ENCODE measurements around the gene TMTC1. TPM values are rescaled to one million over a fixed set of nuclear protein-coding genes. Genes with fewer than 3 reads are reported as not detected.

The TMTC1 gene
- total RNA-seq, 1 experiment from 2014 or later, result 0.17 TPM

GRCh38 chr12:29552324-29552927, 231.3 kb downstream of the TMTC1 start:
- DNase-seq, result peak; percentile 79
- CTCF ChIA-PET, result interaction anchor here (1.1 kb wide), 1 partner anchor 581 kb away, joined by 3 read pairs; no protein-coding TSS in a partner anchor
- Mint-ChIP-seq H3K4me3 (ENCODE audit: low read depth, unreplicated experiment) (no peak overlapping the region), H3K36me3 (ENCODE audit: insufficient read depth, unreplicated experiment) (no peaks in the 10 kb centered on the region), H3K9me3 (ENCODE audit: low read depth, unreplicated experiment) (no peaks in the 10 kb centered on the region), H3K4me1 (ENCODE audit: low read depth, unreplicated experiment) (no peaks in the 10 kb centered on the region), H3K27ac (ENCODE audit: unreplicated experiment) (no peak overlapping the region), H3K27me3 (ENCODE audit: unreplicated experiment) (peaks cover 9% of the 10 kb centered on the region)
- BruUV-seq (replicated peaks), result no TSS peak
- intact Hi-C loops (cut with micrococcal nuclease; ENCODE audit: unreplicated experiment), result loop anchor here (1.0 to 10.0 kb wide), 2 partner anchors 582 to 1252 kb away; no protein-coding TSS in a partner anchor
- TF ChIP-seq, protein P1, sequence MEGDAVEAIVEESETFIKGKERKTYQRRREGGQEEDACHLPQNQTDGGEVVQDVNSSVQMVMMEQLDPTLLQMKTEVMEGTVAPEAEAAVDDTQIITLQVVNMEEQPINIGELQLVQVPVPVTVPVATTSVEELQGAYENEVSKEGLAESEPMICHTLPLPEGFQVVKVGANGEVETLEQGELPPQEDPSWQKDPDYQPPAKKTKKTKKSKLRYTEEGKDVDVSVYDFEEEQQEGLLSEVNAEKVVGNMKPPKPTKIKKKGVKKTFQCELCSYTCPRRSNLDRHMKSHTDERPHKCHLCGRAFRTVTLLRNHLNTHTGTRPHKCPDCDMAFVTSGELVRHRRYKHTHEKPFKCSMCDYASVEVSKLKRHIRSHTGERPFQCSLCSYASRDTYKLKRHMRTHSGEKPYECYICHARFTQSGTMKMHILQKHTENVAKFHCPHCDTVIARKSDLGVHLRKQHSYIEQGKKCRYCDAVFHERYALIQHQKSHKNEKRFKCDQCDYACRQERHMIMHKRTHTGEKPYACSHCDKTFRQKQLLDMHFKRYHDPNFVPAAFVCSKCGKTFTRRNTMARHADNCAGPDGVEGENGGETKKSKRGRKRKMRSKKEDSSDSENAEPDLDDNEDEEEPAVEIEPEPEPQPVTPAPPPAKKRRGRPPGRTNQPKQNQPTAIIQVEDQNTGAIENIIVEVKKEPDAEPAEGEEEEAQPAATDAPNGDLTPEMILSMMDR (IDR thresholded peaks at IDR 0.05; ENCODE audit: unreplicated experiment), result peak; percentile 76

DNA sequence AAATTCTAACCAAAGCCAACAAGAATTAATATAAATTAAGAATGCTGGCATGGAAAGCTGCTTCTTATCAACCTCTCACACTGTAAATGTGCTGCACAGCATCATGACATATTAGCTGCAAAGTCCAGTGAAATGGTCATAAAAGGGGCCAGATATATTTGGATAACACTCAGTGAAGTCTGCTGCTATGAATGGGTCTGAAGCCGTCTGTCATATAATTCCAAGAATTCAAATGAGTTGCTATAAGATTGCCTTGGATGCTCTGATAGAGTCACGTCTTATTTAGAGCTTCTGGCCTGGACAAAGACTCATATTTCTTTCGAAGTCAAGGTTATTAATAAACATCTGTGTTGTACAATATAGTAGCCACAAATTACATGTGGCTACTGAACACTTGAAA, 231.9 kb downstream of the TMTC1 start:
- no peak overlapping the region for H3K4me3 Mint-ChIP-seq (ENCODE audit: low read depth, unreplicated experiment)
- intact Hi-C loops (cut with micrococcal nuclease; ENCODE audit: unreplicated experiment), result loop anchor here (1.0 to 10.0 kb wide), 2 partner anchors 582 to 1253 kb away; no protein-coding TSS in a partner anchor
- TF ChIP-seq, protein P1 (IDR thresholded peaks at IDR 0.05; ENCODE audit: unreplicated experiment), result no peak
- DNase-seq, result no peak
- no peaks in the 10 kb centered on the region for H3K9me3 Mint-ChIP-seq (ENCODE audit: low read depth, unreplicated experiment)
- peaks cover 15% of the 10 kb centered on the region for H3K27me3 Mint-ChIP-seq (ENCODE audit: unreplicated experiment)
- H3K27ac Mint-ChIP-seq (ENCODE audit: unreplicated experiment), result no peak overlapping the region
- no TSS peak for BruUV-seq (replicated peaks)
- no peaks in the 10 kb centered on the region for H3K4me1 Mint-ChIP-seq (ENCODE audit: low read depth, unreplicated experiment)
- CTCF ChIA-PET, result interaction anchor here (0.7 to 1.1 kb wide), 2 partner anchors 582 to 1280 kb away, joined by 3 read pairs; no protein-coding TSS in a partner anchor
- H3K36me3 Mint-ChIP-seq (ENCODE audit: insufficient read depth, unreplicated experiment), result no peaks in the 10 kb centered on the region

DNA sequence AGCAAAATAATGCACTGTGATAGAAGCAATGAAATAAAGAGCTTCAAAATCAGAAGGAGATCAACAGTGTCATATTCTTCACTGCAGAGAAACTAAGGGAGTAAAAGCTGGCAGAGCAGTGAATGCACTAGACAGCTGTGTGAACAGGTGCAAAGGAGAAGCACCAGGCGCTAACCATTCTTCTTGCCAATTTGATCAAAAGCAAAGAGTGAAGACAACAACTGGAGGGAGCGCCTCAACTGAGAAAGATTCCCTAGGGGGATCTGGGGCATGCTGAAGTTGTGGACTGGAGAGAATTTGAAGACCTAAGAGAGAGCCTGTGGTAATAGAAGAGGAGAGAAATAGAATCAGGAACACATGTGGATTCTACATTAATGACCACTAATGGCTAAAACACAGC, 235.9 kb downstream of the TMTC1 start:
- H3K27ac Mint-ChIP-seq (ENCODE audit: unreplicated experiment), result no peak overlapping the region
- CTCF ChIA-PET, result no interaction called here
- no TSS peak for BruUV-seq (replicated peaks)

GRCh38 chr12:29547151-29547632, 236.6 kb downstream of the TMTC1 start:
- Mint-ChIP-seq H3K9me3 (ENCODE audit: low read depth, unreplicated experiment) (no peaks in the 10 kb centered on the region), H3K27me3 (ENCODE audit: unreplicated experiment) (peaks cover 15% of the 10 kb centered on the region), H3K36me3 (ENCODE audit: insufficient read depth, unreplicated experiment) (no peaks in the 10 kb centered on the region), H3K4me1 (ENCODE audit: low read depth, unreplicated experiment) (no peaks in the 10 kb centered on the region), H3K4me3 (ENCODE audit: low read depth, unreplicated experiment) (no peak overlapping the region), H3K27ac (ENCODE audit: unreplicated experiment) (no peak overlapping the region)
- intact Hi-C loops (cut with micrococcal nuclease; ENCODE audit: unreplicated experiment), result no loop called here
- no TSS peak for BruUV-seq (replicated peaks)
- CTCF ChIA-PET, result no interaction called here
- no peak for DNase-seq
- TF ChIP-seq, protein P1 (IDR thresholded peaks at IDR 0.05; ENCODE audit: unreplicated experiment), result no peak

More for the DNA sequence above, 235.9 kb downstream of the TMTC1 start:
- DNase-seq, result no peak
- Mint-ChIP-seq H3K27me3 (ENCODE audit: unreplicated experiment) (peaks cover 15% of the 10 kb centered on the region), H3K9me3 (ENCODE audit: low read depth, unreplicated experiment) (no peaks in the 10 kb centered on the region), H3K36me3 (ENCODE audit: insufficient read depth, unreplicated experiment) (no peaks in the 10 kb centered on the region), H3K4me1 (ENCODE audit: low read depth, unreplicated experiment) (no peaks in the 10 kb centered on the region), H3K4me3 (ENCODE audit: low read depth, unreplicated experiment) (no peak overlapping the region)
- TF ChIP-seq, protein P1 (IDR thresholded peaks at IDR 0.05; ENCODE audit: unreplicated experiment), result no peak
- intact Hi-C loops (cut with micrococcal nuclease; ENCODE audit: unreplicated experiment), result no loop called here

Data from Calu3 (cell line).